ENCODE data around the gene PHF1.

Gene PHF1

DNA sequence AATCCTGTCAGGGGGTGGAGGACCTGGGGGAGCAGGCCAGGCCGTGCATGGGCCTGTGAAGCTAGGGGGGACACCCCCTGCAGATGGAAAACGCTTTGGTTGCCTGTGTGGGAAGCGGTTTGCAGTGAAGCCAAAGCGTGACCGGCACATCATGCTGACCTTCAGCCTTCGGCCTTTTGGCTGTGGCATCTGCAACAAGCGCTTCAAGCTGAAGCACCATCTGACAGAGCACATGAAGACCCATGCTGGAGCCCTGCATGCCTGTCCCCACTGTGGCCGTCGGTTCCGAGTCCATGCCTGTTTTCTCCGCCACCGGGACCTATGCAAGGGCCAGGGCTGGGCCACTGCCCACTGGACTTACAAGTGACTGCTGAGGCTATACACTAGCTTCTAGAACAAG is 45.3 kb downstream of the PHF1 start:
- H4K20me1 ChIP-seq (ENCODE audit: insufficient read depth, low read length, poor library complexity, severe bottlenecking): no peaks in the 10 kb centered on the region
- no peaks in the 10 kb centered on the region for H3F3A ChIP-seq (ENCODE audit: low read depth)
- no peaks in the 10 kb centered on the region for H3K27me3 ChIP-seq (ENCODE audit: insufficient read depth, low read length, poor library complexity, severe bottlenecking)
- H3K36me3 ChIP-seq (ENCODE audit: insufficient read depth, low read length): no peaks in the 10 kb centered on the region
- H3K4me2 ChIP-seq (ENCODE audit: low read depth, low read length, poor library complexity, severe bottlenecking): no peak overlapping the region
- TF ChIP-seq, protein P1, sequence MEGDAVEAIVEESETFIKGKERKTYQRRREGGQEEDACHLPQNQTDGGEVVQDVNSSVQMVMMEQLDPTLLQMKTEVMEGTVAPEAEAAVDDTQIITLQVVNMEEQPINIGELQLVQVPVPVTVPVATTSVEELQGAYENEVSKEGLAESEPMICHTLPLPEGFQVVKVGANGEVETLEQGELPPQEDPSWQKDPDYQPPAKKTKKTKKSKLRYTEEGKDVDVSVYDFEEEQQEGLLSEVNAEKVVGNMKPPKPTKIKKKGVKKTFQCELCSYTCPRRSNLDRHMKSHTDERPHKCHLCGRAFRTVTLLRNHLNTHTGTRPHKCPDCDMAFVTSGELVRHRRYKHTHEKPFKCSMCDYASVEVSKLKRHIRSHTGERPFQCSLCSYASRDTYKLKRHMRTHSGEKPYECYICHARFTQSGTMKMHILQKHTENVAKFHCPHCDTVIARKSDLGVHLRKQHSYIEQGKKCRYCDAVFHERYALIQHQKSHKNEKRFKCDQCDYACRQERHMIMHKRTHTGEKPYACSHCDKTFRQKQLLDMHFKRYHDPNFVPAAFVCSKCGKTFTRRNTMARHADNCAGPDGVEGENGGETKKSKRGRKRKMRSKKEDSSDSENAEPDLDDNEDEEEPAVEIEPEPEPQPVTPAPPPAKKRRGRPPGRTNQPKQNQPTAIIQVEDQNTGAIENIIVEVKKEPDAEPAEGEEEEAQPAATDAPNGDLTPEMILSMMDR (conservative IDR thresholded peaks at IDR 0.05; ENCODE audit: low read length): no peak
- no peak for TF ChIP-seq EZH2phosphoT487 (IDR thresholded peaks at IDR 0.05; ENCODE audit: borderline replicate concordance)
- H3K9me2 ChIP-seq (replicated peaks; ENCODE audit: low read depth, low read length): no peaks in the 10 kb centered on the region
- H3K79me2 ChIP-seq (ENCODE audit: insufficient read depth, low read length): peaks cover 15% of the 10 kb centered on the region
- no peak overlapping the region for H3K9ac ChIP-seq (ENCODE audit: low read depth, low read length, poor library complexity, severe bottlenecking)
- H3K4me1 ChIP-seq (ENCODE audit: insufficient read depth, low read length, poor library complexity, severe bottlenecking): peaks cover 10% of the 10 kb centered on the region
- no peak overlapping the region for H3K4me3 ChIP-seq (ENCODE audit: low read length, poor library complexity, severe bottlenecking)
- no peaks in the 10 kb centered on the region for H3K9me3 ChIP-seq (ENCODE audit: insufficient read depth, low read depth, low read length)
- no peak overlapping the region for H2AFZ ChIP-seq (ENCODE audit: low read length)

DNA sequence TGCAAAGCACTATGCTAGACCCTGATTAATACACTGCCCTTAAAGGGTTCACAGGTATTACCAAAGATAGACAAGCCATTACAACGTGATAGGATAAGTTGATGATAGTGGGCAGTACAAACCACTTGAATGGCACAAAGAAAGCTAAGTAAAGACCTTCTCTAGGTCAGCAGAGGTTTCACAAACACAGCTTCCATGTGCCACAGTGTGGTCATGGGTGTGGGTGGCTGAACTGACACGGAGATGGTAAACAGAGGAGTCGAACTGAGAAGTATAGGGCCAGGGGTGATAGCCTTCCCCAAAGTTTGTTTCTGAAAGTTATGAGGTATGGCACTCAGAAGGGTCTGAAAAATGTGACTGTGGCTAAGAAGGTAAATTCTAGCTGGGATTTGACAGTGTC is 47.9 kb downstream of the PHF1 start:
- Histone ChIP-seq H2AFZ (ENCODE audit: low read length) (no peak overlapping the region), H3K9me3 (ENCODE audit: insufficient read depth, low read depth, low read length) (no peaks in the 10 kb centered on the region)
- TF ChIP-seq, protein P1 (conservative IDR thresholded peaks at IDR 0.05; ENCODE audit: low read length): no peak
- no peak for TF ChIP-seq EZH2phosphoT487 (IDR thresholded peaks at IDR 0.05; ENCODE audit: borderline replicate concordance)

DNA sequence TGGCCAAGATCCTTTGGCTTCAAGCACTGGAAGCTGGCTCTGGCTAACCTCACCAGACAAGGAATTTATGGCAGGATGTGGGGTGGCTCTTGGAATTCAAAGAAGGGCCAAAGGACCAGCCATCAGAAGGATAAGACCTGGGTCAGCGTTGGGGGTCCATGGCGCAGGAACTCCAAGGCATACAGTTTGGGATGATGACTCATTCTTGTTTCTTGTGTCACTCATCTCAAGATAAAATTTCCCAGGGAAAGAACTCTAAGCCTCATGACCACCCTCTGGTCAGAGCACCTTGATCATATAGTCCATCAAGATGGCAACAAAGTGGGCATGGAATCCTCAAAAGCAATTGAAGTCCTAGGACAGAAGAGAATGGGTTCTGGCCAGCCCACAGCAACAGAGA is 48.4 kb downstream of the PHF1 start:
- H3K79me2 ChIP-seq (ENCODE audit: insufficient read depth, low read length): peaks cover 15% of the 10 kb centered on the region
- no peaks in the 10 kb centered on the region for H4K20me1 ChIP-seq (ENCODE audit: insufficient read depth, low read length, poor library complexity, severe bottlenecking)
- H3K9ac ChIP-seq (ENCODE audit: low read depth, low read length, poor library complexity, severe bottlenecking): no peak overlapping the region
- H3K9me3 ChIP-seq (ENCODE audit: insufficient read depth, low read depth, low read length): no peaks in the 10 kb centered on the region
- H3K4me2 ChIP-seq (ENCODE audit: low read depth, low read length, poor library complexity, severe bottlenecking): no peak overlapping the region
- no peaks in the 10 kb centered on the region for H3K27me3 ChIP-seq (ENCODE audit: insufficient read depth, low read length, poor library complexity, severe bottlenecking)
- TF ChIP-seq EZH2phosphoT487 (IDR thresholded peaks at IDR 0.05; ENCODE audit: borderline replicate concordance): no peak
- TF ChIP-seq, protein P1 (conservative IDR thresholded peaks at IDR 0.05; ENCODE audit: low read length): no peak
- H3K9me2 ChIP-seq (replicated peaks; ENCODE audit: low read depth, low read length): no peaks in the 10 kb centered on the region
- H3K36me3 ChIP-seq (ENCODE audit: insufficient read depth, low read length): no peaks in the 10 kb centered on the region
- H3F3A ChIP-seq (ENCODE audit: low read depth): no peaks in the 10 kb centered on the region
- no peak overlapping the region for H3K4me3 ChIP-seq (ENCODE audit: low read length, poor library complexity, severe bottlenecking)
- H2AFZ ChIP-seq (ENCODE audit: low read length): no peak overlapping the region
- peaks cover 10% of the 10 kb centered on the region for H3K4me1 ChIP-seq (ENCODE audit: insufficient read depth, low read length, poor library complexity, severe bottlenecking)

More for the DNA sequence above, 47.9 kb downstream of the PHF1 start:
- Histone ChIP-seq H4K20me1 (ENCODE audit: insufficient read depth, low read length, poor library complexity, severe bottlenecking) (no peaks in the 10 kb centered on the region), H3K9me2 (replicated peaks; ENCODE audit: low read depth, low read length) (no peaks in the 10 kb centered on the region), H3F3A (ENCODE audit: low read depth) (no peaks in the 10 kb centered on the region), H3K27me3 (ENCODE audit: insufficient read depth, low read length, poor library complexity, severe bottlenecking) (no peaks in the 10 kb centered on the region), H3K79me2 (ENCODE audit: insufficient read depth, low read length) (peaks cover 15% of the 10 kb centered on the region), H3K4me2 (ENCODE audit: low read depth, low read length, poor library complexity, severe bottlenecking) (no peak overlapping the region), H3K4me1 (ENCODE audit: insufficient read depth, low read length, poor library complexity, severe bottlenecking) (peaks cover 10% of the 10 kb centered on the region), H3K4me3 (ENCODE audit: low read length, poor library complexity, severe bottlenecking) (no peak overlapping the region), H3K9ac (ENCODE audit: low read depth, low read length, poor library complexity, severe bottlenecking) (no peak overlapping the region), H3K36me3 (ENCODE audit: insufficient read depth, low read length) (no peaks in the 10 kb centered on the region)

Data from Loucy (cell line).